Upper lobe of right lung (tissue), 1 donor: Measurements from ENCODE around the gene APOLD1. TPM values are rescaled to one million over a fixed set of nuclear protein-coding genes. Genes with fewer than 3 reads are reported as not detected.
"Not testable (repeated sequence)": the region's sequence is repeated elsewhere in the genome, so short reads cannot be mapped to it uniquely, and the experiment has no call there.

Experiments
- ATAC-seq: fragments of 200-7000 bp; cut with Tn5 transposase; one replicate; pipeline ENCODE4 v1.9.1; 2020; ENCODE audit warnings: mild to moderate bottlenecking, moderate library complexity
- DNase-seq: peaks from one replicate; pipeline ENCODE4 v3.0.0-alpha.2; 2020
- H3K27ac ChIP-seq: fragments of 200-600 bp; one replicate; pipeline ENCODE4 v1.8.0; 2022
- H3K27me3 ChIP-seq: fragments of 200-600 bp; one replicate; pipeline ENCODE4 v1.8.0; 2022; ENCODE audit warnings: mild to moderate bottlenecking
- H3K36me3 ChIP-seq: fragments of 200-600 bp; one replicate; pipeline ENCODE4 v1.8.0; 2022
- H3K4me1 ChIP-seq: fragments of 200-600 bp; one replicate; pipeline ENCODE4 v1.8.0; 2022
- H3K4me3 ChIP-seq: fragments of 200-600 bp; one replicate; pipeline ENCODE4 v1.8.0; 2022; ENCODE audit warnings: mild to moderate bottlenecking
- H3K9me3 ChIP-seq: fragments of 200-600 bp; one replicate; pipeline ENCODE4 v1.8.0; 2022
- intact Hi-C: fragments of 100-400 bp; cut with DNase I; formaldehyde crosslinking; loops from one replicate; pipeline ENCODE4 v1.11.0; 2022
- total RNA-seq: library from RNA; stranded (reverse); fragmentation: NEBNext Ultra II Directional; extraction: Animal tissue kit (Norgen Biotek cat#: 25700); gene quantifications from one replicate; pipeline ENCODE4 v1.2.1, GENCODE V29; 2021
- TF ChIP-seq, protein P1 (sequence below): fragments of 200-600 bp; IDR thresholded peaks from one replicate; pipeline ENCODE4 v1.8.0; 2022; ENCODE audit warnings: antibody characterized with exemption
- donor health status: DM: no; HTN: yes; CAD: no; lungs with severe emphysema.

The APOLD1 gene
- total RNA-seq, 1 donor from 2014 or later, result 14.4 TPM

DNA sequence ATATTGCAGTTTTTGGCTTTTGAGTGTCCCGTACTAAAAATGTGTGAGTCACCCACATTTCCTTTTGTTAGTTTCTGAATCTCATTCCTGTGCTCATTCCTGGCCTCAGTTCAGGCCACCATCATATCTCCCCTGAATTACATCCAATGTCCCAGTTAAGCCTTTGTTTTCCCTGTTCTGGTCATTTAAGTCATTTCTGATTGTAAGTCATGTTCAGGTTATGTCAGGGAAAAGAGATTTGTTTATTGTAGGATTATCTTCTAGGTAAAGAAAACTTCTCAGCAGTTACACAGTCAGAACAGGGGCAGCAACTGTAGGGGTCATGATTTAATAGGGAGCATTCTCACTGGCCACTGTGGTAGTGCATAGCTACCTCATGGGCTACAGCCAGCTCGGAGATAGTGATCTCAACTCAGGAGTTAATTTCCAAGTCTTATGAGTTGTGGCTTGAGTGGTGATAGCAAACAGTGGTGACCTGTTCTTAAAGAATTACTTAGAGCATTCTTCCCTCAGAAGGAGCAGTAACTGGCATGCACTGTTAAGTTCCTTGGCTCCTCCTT, 34.4 kb downstream of the APOLD1 start:
- Histone ChIP-seq H3K36me3 (peaks cover 58% of the 10 kb centered on the region), H3K4me1 (peaks cover 28% of the 10 kb centered on the region), H3K27ac (peak overlapping the region; percentile 49), H3K27me3 (no peaks in the 10 kb centered on the region), H3K4me3 (no peak overlapping the region), H3K9me3 (no peaks in the 10 kb centered on the region)
- DNase-seq (no peak), ATAC-seq (peak; percentile 88)
- intact Hi-C loops, result no loop called here
- TF ChIP-seq, protein P1, sequence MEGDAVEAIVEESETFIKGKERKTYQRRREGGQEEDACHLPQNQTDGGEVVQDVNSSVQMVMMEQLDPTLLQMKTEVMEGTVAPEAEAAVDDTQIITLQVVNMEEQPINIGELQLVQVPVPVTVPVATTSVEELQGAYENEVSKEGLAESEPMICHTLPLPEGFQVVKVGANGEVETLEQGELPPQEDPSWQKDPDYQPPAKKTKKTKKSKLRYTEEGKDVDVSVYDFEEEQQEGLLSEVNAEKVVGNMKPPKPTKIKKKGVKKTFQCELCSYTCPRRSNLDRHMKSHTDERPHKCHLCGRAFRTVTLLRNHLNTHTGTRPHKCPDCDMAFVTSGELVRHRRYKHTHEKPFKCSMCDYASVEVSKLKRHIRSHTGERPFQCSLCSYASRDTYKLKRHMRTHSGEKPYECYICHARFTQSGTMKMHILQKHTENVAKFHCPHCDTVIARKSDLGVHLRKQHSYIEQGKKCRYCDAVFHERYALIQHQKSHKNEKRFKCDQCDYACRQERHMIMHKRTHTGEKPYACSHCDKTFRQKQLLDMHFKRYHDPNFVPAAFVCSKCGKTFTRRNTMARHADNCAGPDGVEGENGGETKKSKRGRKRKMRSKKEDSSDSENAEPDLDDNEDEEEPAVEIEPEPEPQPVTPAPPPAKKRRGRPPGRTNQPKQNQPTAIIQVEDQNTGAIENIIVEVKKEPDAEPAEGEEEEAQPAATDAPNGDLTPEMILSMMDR, result no peak

DNA sequence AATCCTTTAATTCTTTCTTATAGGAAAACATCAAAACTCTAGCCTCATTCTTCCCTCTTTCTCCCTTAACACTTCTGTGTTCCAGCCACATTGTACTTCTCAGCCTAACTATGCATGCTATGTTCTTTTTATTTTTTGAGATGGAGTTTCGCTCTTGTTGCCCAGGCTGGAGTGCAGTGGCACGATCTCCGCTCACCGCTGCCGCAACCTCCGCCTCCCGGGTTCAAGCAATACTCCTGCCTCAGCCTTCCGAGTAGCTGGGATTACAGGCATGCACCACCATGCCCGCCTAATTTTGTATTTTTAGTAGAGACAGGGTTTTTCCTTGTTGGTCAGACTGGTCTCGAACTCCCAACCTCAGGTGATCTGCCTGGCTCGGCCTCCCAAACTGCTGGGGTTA, 34.9 kb downstream of the APOLD1 start:
- H3K36me3 ChIP-seq, result peaks cover 58% of the 10 kb centered on the region
- DNase-seq, H3K9me3 ChIP-seq, H3K4me3 ChIP-seq, H3K27me3 ChIP-seq, intact Hi-C loops: not testable (repeated sequence)
- H3K4me1 ChIP-seq, result peaks cover 24% of the 10 kb centered on the region
- H3K27ac ChIP-seq, result peak overlapping the region; percentile 49
- peak; percentile 13 for ATAC-seq

DNA sequence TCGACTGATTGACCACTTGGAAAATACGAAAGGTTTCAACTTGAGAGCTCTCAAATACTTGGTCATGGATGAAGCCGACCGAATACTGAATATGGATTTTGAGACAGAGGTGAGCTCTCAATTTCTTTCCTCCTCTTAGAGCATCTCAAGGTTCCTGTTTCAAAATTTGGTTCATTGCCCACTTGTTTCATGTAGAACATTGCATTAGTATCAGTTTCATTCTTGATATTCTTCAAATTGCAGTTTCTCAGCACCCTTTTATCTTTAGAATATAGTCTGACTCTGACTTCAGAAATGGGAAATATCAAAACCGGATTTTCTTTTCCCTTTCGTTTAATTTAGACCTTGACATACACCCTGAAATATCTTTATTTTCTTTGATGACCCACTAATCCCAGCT, 36.5 kb downstream of the APOLD1 start:
- no peak overlapping the region for H3K4me3 ChIP-seq
- ATAC-seq (no peak), DNase-seq (no peak)
- no peak overlapping the region for H3K27ac ChIP-seq
- TF ChIP-seq, protein P1, result no peak
- intact Hi-C loops, result no loop called here
- H3K27me3 ChIP-seq, result no peaks in the 10 kb centered on the region
- peaks cover 66% of the 10 kb centered on the region for H3K36me3 ChIP-seq
- H3K9me3 ChIP-seq, result no peaks in the 10 kb centered on the region
- peaks cover 15% of the 10 kb centered on the region for H3K4me1 ChIP-seq

DNA sequence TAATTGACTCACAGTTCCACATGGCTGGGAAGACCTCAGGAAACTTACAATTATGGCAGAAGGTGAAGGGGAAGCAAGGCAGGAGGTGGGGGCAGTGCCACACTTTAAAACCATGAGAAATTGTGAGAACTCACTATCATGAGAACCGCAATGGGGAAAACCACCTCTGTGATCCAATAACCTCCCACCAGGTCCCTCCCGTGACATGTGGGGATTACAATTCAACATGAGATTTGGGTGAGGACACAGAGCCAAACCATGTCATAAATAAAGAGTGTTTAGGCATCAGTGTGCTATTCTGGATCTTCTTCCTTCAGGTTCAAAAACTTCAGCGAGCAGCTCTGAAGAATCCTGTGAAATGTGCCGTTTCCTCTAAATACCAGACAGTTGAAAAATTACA, 37.4 kb downstream of the APOLD1 start:
- peaks cover 15% of the 10 kb centered on the region for H3K4me1 ChIP-seq
- no peak for ATAC-seq
- TF ChIP-seq, protein P1, result no peak
- peaks cover 75% of the 10 kb centered on the region for H3K36me3 ChIP-seq
- H3K9me3 ChIP-seq, result no peaks in the 10 kb centered on the region
- intact Hi-C loops, result no loop called here
- H3K27ac ChIP-seq, result no peak overlapping the region
- H3K4me3 ChIP-seq, result no peak overlapping the region
- no peak for DNase-seq
- H3K27me3 ChIP-seq, result no peaks in the 10 kb centered on the region

DNA sequence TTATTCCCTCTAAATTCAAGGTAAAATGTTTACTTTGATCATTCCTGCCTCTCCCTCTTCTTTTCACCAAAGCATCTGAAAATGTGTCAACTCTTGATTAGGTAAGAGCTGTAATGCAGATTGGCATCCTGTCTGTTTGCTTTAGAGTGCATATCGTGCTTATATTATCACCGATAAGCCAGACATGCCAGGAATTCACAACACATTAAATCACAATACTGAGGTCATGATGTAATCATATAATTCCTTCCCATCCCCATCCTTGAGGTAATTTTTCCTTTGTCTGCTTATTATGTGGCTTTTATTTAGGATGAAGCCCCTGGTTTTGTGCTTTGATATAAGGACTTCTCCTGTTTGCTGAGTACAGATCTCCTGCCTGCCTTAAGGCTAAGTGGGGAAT, 37.8 kb downstream of the APOLD1 start:
- peaks cover 79% of the 10 kb centered on the region for H3K36me3 ChIP-seq
- DNase-seq (no peak), ATAC-seq (peak; percentile 52)
- intact Hi-C loops, result no loop called here
- H3K4me1 ChIP-seq, result peaks cover 14% of the 10 kb centered on the region
- H3K4me3 ChIP-seq, result no peak overlapping the region
- TF ChIP-seq, protein P1, result no peak
- H3K27ac ChIP-seq, result no peak overlapping the region
- no peaks in the 10 kb centered on the region for H3K9me3 ChIP-seq
- H3K27me3 ChIP-seq, result no peaks in the 10 kb centered on the region

DNA sequence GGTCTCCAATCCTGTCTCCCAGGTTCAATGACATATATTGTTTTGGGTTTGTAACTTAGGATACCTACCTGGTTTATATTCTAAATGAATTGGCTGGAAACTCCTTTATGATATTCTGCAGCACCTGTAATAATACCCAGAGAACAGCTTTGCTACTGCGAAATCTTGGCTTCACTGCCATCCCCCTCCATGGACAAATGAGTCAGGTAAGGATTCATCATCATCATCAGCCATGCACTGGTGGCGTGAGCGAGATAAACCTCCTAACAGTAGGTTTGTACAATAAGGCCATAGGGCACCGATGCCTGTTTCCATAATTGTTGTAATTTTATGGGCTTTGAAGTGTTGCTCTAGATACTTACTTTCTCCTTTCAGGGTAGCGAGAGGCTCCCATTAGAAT, 38.4 kb downstream of the APOLD1 start:
- Histone ChIP-seq H3K27me3 (no peaks in the 10 kb centered on the region), H3K36me3 (peaks cover 84% of the 10 kb centered on the region), H3K4me3 (no peak overlapping the region), H3K27ac (no peak overlapping the region), H3K9me3 (no peaks in the 10 kb centered on the region), H3K4me1 (peaks cover 9% of the 10 kb centered on the region)
- ATAC-seq (no peak), DNase-seq (no peak)
- TF ChIP-seq, protein P1, result no peak
- intact Hi-C loops, result no loop called here
